ENCODE measurements around the gene ANGPTL2.

ANGPTL2 gene

DNA sequence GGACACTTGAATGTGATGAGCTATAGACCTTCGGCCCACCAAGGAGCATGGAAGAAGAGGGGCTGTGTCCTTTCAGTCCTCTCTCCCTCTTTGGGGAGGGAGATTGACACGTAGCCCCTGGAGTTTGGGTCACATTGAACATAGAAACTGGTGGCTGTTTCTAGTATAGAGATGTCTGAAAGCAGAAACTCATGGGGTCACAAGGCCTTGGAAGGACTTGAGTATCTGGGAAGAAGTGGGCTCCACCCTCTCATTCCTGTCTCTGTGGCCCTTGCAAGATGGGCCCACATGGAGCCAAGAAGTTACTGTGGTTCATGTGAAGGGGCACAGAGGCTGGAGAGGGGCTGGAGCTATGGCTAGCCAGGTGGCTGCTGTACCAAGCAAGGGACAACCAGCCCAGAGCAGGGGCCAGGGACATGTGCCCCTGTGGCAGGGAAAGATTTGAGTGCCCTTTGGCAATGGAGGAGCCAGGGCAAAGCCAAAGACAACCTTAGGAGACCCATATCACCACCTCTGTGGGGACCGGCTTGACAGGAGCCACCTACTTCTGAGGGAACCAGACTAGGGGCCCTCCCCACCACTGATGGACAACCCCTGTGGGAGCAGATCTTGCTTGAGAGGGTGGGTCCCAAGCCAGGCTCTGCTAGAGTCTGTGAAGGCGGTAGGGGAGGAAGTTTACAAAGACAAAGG, 12.8 kb upstream of the ANGPTL2 start:
- H3K27ac Mint-ChIP-seq, result no peak overlapping the region
- no peaks in the 10 kb centered on the region for H3K27me3 Mint-ChIP-seq
- no peaks in the 10 kb centered on the region for H3K36me3 Mint-ChIP-seq (ENCODE audit: low read depth)
- no peaks in the 10 kb centered on the region for H3K4me1 Mint-ChIP-seq (ENCODE audit: low read depth)
- no peaks in the 10 kb centered on the region for H3K9me3 Mint-ChIP-seq
- DNase-seq, result peak; percentile 19
- no peak overlapping the region for H3K4me3 Mint-ChIP-seq

DNA sequence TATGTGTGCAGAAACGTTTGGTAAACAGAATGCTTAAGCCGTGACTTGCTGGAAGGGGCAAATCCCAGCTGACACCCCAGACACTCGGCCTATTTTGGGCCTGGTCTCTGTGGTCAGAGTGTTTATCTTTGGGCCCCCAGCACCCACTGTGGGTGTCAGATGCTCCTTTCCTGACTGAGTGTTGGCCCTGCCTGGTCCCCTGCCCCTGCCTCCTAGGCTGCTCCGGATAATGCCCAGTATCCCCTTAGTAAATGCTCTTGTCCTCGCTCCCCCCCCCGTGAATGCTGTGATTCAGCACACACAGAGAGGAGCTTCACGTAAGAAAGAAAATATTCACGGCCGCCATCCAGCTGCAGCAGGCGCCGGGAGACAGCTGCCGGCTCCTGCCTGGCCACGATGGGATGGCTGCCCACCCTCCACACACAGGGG, 11.3 kb upstream of the ANGPTL2 start:
- Mint-ChIP-seq H3K36me3 (ENCODE audit: low read depth) (no peaks in the 10 kb centered on the region), H3K27ac (no peak overlapping the region), H3K4me3 (no peak overlapping the region), H3K27me3 (no peaks in the 10 kb centered on the region), H3K9me3 (no peaks in the 10 kb centered on the region), H3K4me1 (ENCODE audit: low read depth) (no peaks in the 10 kb centered on the region)
- DNase-seq, result peak; percentile 5

DNA sequence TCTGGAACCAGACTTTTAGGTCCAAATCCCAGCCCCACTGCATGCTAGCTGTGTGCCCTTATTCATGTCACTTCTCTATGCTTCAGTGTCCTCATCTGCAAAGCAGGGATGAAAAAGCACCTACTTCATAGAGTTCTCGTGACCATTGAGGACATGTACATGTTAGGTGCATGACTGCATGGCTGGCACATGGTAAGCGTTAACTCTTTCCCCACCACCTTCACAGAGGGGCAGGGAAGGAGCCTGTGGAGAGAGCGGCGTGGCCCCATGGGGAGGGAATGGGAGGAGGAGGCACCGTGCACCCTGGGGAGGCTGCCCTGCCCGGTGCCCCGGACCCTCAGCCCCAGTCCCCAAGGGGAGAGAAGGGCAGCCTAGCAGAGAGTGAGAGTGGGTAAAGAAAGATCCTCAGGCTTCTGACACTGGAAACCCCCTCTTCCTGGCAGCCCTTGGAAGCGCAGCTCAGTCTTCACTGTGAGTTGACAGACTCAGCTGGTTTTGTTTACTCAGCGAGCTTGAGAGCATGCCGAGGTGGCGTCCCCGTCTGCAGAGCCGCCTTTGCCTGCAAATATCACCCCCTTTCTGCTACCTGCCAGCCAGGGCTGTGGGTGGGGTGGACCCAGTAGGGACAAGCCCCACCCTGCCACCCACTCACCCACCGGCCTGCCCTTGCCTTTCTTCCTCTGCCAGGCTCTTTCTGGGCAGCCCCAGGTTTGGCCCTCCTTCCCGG, 10.6 kb upstream of the ANGPTL2 start:
- H3K27me3 Mint-ChIP-seq, result no peaks in the 10 kb centered on the region
- peak; percentile 13 for DNase-seq
- no peaks in the 10 kb centered on the region for H3K36me3 Mint-ChIP-seq (ENCODE audit: low read depth)
- no peak overlapping the region for H3K4me3 Mint-ChIP-seq
- no peaks in the 10 kb centered on the region for H3K9me3 Mint-ChIP-seq
- H3K27ac Mint-ChIP-seq, result no peak overlapping the region
- H3K4me1 Mint-ChIP-seq (ENCODE audit: low read depth), result no peaks in the 10 kb centered on the region

DNA sequence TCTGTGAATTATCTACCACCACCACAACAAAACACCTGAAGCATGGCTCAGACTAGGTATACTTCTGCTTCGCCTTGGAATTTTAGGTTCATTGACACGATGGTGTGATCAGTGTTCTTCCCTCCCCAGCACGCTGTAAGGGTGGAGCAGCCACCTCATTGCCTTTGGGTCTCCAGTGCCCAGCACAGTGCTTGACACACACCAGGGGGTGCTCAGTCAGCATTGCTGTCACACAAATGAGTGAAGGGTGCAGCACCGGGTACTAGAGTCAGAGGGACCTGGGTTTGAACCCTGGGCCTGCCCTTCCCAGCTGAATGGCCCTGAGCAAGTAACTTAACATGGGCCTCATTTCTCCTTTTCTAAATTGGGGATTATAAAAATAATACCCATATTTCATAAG, 9.9 kb upstream of the ANGPTL2 start:
- H3K9me3 Mint-ChIP-seq, result no peaks in the 10 kb centered on the region
- H3K27ac Mint-ChIP-seq, result no peak overlapping the region
- H3K36me3 Mint-ChIP-seq (ENCODE audit: low read depth), result no peaks in the 10 kb centered on the region
- no peaks in the 10 kb centered on the region for H3K4me1 Mint-ChIP-seq (ENCODE audit: low read depth)
- peaks cover under 1% of the 10 kb centered on the region for H3K27me3 Mint-ChIP-seq
- H3K4me3 Mint-ChIP-seq, result no peak overlapping the region
- DNase-seq, result peak; percentile 8

DNA sequence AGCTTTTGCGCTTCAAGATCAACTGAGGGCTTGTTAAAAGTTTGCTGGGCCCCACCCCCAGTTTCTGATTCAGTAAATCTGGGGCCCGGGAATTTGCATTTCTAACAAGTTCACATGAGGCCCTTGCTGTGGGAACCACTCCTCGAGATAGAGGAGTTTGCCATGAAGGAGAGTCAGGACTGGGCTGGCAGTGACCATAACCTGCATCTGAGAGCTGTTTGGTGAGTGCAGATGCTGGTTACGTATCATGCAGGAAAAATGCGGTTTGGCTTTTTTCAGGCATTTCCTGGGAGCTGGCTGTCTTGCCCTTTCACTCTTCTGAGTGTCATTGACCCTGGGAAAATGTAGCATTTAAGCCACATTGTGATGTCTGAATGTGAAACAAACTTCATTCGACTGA, 9.4 kb upstream of the ANGPTL2 start:
- no peaks in the 10 kb centered on the region for H3K36me3 Mint-ChIP-seq (ENCODE audit: low read depth)
- peak; percentile 9 for DNase-seq
- no peak overlapping the region for H3K4me3 Mint-ChIP-seq
- peaks cover 2% of the 10 kb centered on the region for H3K27me3 Mint-ChIP-seq
- no peaks in the 10 kb centered on the region for H3K9me3 Mint-ChIP-seq
- no peaks in the 10 kb centered on the region for H3K4me1 Mint-ChIP-seq (ENCODE audit: low read depth)
- H3K27ac Mint-ChIP-seq, result no peak overlapping the region

DNA sequence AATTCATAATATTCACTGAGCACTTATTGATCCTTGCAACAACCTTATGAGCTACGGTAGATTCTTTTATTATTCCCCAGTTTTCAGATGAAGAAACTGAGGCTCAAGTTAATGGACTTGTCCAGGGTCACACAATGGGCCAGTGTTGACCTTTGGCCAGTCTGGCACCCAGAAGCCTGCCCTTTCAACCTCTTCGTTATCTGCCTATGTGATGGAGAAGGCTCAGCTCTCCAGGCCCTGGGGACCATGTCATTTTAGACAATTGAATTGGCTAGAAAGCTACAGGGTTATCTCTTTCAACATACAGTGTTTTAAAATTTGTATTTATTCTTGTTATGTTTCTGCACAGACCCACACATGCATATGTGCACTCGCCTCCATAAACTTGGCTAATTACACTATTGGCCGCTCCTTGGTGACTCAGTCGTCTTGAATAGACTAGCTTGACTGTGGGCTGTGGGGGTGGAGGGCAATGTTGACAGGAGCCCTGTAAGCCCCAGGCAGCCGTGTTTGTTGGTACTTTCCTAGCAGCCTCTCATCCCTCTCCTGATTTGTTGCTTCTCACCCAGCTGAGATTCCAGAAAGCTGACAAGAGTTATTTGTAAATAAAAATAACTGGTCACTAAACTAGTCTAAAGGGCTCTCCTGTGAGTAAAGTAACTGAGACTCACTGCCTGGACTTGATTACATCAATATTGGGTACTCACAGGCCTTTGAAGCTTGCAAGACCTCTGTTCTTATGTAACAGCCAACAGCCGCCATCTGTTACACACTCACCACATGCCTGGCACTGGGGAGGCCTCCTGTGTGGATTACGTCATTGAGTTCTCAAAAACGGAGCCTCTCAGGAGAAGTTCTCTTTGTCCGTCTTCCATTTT, 8.5 kb upstream of the ANGPTL2 start:
- H3K4me3 Mint-ChIP-seq, result no peak overlapping the region
- DNase-seq, result no peak
- no peak overlapping the region for H3K27ac Mint-ChIP-seq
- no peaks in the 10 kb centered on the region for H3K9me3 Mint-ChIP-seq
- H3K4me1 Mint-ChIP-seq (ENCODE audit: low read depth), result no peaks in the 10 kb centered on the region
- no peaks in the 10 kb centered on the region for H3K36me3 Mint-ChIP-seq (ENCODE audit: low read depth)
- peaks cover 2% of the 10 kb centered on the region for H3K27me3 Mint-ChIP-seq

DNA sequence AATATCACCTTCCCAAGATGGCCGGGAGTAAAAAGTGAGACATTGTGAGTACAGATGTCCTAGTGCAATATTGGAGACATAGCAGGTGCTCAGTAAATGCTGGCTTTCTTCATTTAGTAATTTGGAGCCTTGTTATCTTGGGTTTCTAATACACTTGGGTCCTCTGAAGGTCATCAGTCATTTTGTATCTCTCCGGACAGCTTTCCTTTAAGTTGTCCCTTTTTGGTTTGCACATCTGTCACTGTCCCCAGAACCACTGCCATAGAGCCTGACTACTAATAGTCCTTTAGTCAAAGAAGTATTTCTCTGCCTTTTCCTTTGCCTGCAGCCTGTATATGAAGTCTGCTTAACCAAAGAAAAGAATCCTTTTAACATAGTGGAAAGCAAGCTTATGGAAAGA, 7.8 kb upstream of the ANGPTL2 start:
- Mint-ChIP-seq H3K4me3 (no peak overlapping the region), H3K27me3 (peaks cover 2% of the 10 kb centered on the region), H3K36me3 (ENCODE audit: low read depth) (no peaks in the 10 kb centered on the region), H3K4me1 (ENCODE audit: low read depth) (no peaks in the 10 kb centered on the region), H3K27ac (no peak overlapping the region), H3K9me3 (no peaks in the 10 kb centered on the region)
- no peak for DNase-seq

DNA sequence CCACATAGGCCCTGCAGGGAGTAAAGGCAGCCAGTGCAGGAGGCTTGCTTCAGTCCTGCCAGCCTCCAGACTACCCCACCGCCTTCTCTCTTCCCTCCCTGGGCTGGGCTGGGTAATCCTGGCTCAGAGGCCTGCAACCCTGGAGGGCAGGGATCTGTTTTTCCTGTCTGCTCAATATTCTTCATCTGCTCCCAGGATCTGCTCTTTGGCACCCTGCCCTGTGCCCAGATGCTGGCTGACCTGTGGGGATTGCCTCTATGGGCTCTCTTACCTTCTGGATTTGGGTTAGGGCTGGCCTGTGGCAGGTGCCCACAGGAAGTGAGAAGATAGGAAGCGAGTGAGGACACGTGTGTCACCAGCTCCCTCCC, 7.3 kb upstream of the ANGPTL2 start:
- H3K36me3 Mint-ChIP-seq (ENCODE audit: low read depth), result no peaks in the 10 kb centered on the region
- no peak for DNase-seq
- H3K27ac Mint-ChIP-seq, result no peak overlapping the region
- peaks cover 2% of the 10 kb centered on the region for H3K27me3 Mint-ChIP-seq
- no peak overlapping the region for H3K4me3 Mint-ChIP-seq
- no peaks in the 10 kb centered on the region for H3K9me3 Mint-ChIP-seq
- H3K4me1 Mint-ChIP-seq (ENCODE audit: low read depth), result no peaks in the 10 kb centered on the region

DNA sequence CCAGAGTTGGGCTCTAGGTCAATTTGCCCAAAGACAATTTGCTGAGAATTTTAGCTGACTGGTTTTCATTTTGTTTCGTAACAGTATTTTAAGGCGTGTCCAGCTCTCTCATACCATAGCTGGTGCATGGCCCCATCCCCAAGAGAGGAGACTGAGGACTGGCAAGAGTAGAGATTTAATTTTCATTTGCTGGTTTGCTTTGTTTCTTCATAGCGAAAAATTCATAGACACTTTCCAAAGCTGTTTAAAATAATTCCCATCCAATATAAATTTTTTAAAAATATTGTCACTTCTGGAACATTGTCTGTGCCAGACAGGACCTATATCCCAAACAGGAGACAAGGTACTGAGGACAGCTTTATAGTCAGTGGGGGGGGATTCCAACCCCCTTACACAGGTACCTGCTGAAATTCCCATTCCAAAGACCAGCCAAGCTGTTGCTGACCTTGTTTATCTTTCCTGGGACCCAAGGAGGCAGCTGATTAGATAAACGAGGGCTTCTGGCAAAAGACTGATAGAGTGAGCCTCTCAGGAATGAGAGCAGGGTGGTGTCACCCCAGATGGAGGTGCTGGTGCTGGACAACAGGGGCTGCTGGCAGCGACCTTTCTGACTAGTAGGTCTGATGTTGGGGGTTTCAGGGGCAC, 6.8 kb upstream of the ANGPTL2 start:
- H3K27ac Mint-ChIP-seq, result no peak overlapping the region
- no peak for DNase-seq
- H3K9me3 Mint-ChIP-seq, result no peaks in the 10 kb centered on the region
- no peaks in the 10 kb centered on the region for H3K4me1 Mint-ChIP-seq (ENCODE audit: low read depth)
- H3K27me3 Mint-ChIP-seq, result peaks cover 2% of the 10 kb centered on the region
- no peak overlapping the region for H3K4me3 Mint-ChIP-seq
- no peaks in the 10 kb centered on the region for H3K36me3 Mint-ChIP-seq (ENCODE audit: low read depth)

DNA sequence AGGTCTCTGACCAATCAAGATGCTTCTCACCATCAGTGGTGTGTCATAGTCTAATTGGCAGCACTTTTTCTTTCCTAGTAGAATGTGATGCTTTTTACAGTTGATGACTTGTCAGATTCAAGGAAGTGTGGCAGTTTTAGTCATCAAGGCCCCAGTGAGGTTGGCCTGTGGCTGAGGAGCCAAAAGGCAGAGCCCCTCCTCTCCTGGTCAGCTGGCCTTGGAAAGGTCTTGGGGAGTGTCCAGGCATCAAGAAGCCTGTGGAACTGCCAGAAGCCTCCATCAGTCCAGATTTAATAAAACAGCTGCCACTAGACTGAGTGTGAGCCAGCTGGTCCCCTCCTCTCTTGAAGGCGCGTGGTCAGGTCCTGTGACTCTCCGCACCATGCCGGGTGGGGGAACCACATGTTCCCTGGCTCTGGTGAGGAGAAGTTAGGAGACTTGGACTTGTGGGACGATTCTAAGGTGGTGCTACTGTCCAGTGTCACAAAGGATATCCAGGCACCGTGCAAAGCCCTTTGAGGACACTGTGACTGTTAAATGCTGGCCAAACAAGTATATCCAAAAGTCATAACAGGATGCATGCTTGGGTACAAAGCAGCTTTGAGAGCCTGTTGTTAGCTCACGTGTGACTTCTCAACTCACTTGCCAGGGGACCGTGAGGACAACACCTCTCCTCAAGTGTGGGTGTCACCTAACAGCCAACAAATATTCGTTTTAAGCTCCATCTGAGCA, 6.1 kb upstream of the ANGPTL2 start:
- Mint-ChIP-seq H3K9me3 (no peaks in the 10 kb centered on the region), H3K36me3 (ENCODE audit: low read depth) (no peaks in the 10 kb centered on the region), H3K4me3 (no peak overlapping the region), H3K27me3 (peaks cover 6% of the 10 kb centered on the region), H3K4me1 (ENCODE audit: low read depth) (no peaks in the 10 kb centered on the region), H3K27ac (no peak overlapping the region)
- peak; percentile 15 for DNase-seq

DNA sequence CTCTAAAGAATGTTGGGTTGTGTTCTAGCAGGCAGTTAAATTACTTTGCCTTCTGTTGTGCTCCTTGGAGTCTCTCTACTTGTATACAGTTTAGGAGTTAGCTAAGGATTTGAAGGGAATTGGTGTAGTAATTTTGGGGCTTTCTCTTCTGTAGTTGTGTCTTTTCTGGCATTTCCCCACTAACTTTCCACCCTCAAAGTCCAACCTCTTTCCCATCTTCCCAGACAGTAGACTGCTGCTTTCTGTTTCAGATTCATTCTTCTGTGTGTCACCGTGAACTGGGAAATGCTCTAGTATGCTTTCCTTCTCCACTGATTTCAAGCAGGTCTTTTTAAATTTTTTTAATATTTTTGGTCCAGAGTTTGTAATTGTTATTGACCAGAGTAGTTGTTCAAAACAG, 4.5 kb upstream of the ANGPTL2 start:
- no peak overlapping the region for H3K27ac Mint-ChIP-seq
- H3K27me3 Mint-ChIP-seq, result peaks cover 20% of the 10 kb centered on the region
- no peaks in the 10 kb centered on the region for H3K36me3 Mint-ChIP-seq (ENCODE audit: low read depth)
- H3K4me3 Mint-ChIP-seq, result no peak overlapping the region
- no peak for DNase-seq
- H3K9me3 Mint-ChIP-seq, result no peaks in the 10 kb centered on the region
- no peaks in the 10 kb centered on the region for H3K4me1 Mint-ChIP-seq (ENCODE audit: low read depth)

DNA sequence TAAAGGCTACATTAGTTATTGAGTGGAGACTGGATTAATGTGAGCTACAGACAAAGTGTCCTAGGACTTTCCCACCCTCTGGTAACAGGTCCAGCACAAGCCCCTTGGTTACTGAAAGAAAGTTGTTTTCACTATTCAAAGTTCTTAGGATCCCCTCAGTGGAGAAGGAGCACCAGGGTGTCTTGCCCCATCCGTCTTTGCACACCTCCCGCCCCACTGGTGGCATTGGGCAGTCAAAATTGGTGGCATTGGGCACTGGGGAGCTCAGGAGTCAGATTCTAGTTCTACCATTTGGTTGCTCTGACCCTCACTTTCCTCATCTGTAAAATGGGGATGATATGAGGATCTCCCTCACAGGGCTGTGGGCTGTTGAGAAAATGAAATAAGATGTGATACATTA, 2.4 kb upstream of the ANGPTL2 start:
- no peak for DNase-seq
- Mint-ChIP-seq H3K27ac (no peak overlapping the region), H3K4me3 (no peak overlapping the region), H3K9me3 (no peaks in the 10 kb centered on the region), H3K36me3 (ENCODE audit: low read depth) (no peaks in the 10 kb centered on the region), H3K27me3 (peaks cover 37% of the 10 kb centered on the region), H3K4me1 (ENCODE audit: low read depth) (no peaks in the 10 kb centered on the region)

DNA sequence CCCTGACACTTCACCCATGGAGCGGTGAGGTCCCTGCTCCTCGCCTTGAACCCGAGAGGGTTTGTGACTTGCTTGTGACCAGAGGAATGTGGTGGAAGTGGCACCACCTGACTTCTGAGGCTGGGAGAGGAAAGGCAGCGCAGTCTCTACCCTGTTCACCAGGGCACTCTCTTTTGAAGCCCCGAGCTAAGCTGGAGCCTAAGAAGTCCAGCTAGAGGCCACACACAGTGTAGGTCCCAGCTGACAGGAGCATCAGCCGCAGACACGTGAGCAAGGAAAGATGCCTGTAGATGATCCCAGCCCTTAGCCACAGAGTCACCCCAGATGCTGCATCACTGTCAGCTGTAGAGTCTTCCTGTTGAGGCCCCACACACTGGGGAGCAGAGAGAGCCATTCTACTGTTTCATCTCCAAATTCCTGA, 1.7 kb upstream of the ANGPTL2 start:
- Mint-ChIP-seq H3K27ac (no peak overlapping the region), H3K27me3 (peaks cover 41% of the 10 kb centered on the region), H3K4me3 (no peak overlapping the region), H3K9me3 (no peaks in the 10 kb centered on the region), H3K36me3 (ENCODE audit: low read depth) (no peaks in the 10 kb centered on the region), H3K4me1 (ENCODE audit: low read depth) (no peaks in the 10 kb centered on the region)
- no peak for DNase-seq

All from activated T-cell treated with anti-CD3 and anti-CD28 coated beads, Interleukin-2, amount 50 U/mL, for 24 hours (primary cell).